Fibroblast of pulmonary artery (primary cell): ENCODE data around the gene NRG2.

Source experiments
- DNase-seq: peaks from one replicate; pipeline ENCODE4 v3.0.0-alpha.2; 2010; ENCODE audit warnings: low read depth
- H3K4me3 ChIP-seq: replicated peaks from 2 replicates; pipeline ENCODE4 v1.5.1; 2011; ENCODE audit warnings: low read depth, mild to moderate bottlenecking, control low read depth, low read length, moderate library complexity
- CTCF ChIP-seq: IDR thresholded peaks from 2 replicates; pipeline ENCODE4 v1.5.1; 2011; ENCODE audit warnings: mild to moderate bottlenecking, control low read depth, low read length, inconsistent platforms; ENCODE audit errors: missing control alignments

The NRG2 gene

GRCh38 chr5:139954462-139954861 is 88.6 kb downstream of the NRG2 start:
- no peak overlapping the region for H3K4me3 ChIP-seq
- no peak for DNase-seq
- no peak for TF ChIP-seq CTCF

DNA sequence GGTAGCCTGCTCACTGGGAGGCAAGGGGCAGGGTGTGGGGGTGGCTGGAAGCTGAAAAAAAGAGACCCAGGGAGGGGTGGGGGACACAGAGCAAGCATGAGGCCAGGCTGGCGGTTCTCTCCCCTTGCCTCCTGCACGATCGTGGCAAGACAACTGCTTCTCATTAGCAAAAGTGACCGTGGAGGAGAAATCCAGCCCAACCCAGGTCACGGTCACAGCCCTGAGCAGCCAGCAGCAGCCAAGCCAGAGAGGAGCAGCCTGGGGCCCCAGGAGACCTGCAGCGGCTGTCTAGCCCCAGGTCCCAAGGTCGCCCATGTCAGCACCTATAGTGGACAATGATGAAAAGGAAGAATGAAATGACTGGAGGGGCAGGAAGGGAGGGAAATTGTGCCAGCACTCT is 89.1 kb downstream of the NRG2 start:
- H3K4me3 ChIP-seq, result no peak overlapping the region
- DNase-seq, result no peak
- no peak for TF ChIP-seq CTCF

GRCh38 chr5:139952574-139952973 is 90.5 kb downstream of the NRG2 start:
- TF ChIP-seq CTCF, result no peak
- no peak overlapping the region for H3K4me3 ChIP-seq
- DNase-seq, result no peak

- TF ChIP-seq CTCF, result no peak
- no peak for DNase-seq
- no peak overlapping the region for H3K4me3 ChIP-seq
Measured at GRCh38 chr5:139951983-139952382, 91.1 kb downstream of the NRG2 start.

DNA sequence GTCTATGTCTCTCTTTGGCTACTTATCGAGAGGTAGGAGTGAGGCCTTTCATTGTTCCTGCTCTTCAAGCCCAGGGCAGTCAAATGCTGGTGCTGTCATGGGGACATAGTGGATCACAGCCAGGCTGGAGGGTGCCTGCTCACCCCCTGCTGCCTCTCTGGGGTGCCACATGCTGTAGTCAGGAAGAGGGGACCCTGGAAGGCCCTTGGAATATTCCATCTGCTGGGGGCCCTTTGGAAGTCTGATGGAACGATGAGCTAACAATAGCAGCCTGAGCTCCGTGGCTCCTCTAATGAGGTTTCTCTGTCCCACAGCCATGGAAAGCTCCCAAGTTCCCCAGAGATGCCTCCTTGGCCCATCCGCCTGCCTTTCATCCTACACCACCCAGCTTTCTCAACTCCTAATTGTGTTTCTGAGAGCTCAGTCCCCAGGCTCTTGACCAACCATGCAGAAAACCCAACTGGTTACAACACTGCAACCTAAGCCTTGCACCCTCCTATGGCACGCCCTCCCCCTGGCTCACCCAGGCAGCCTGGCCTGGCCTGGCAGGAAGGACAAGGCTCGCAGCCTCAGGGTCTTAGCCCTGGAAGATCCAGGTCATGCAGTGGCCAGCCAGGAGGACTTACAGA is 91.7 kb downstream of the NRG2 start:
- no peak for TF ChIP-seq CTCF
- no peak for DNase-seq
- no peak overlapping the region for H3K4me3 ChIP-seq

GRCh38 chr5:139950436-139950835 is 92.7 kb downstream of the NRG2 start:
- DNase-seq, result no peak
- H3K4me3 ChIP-seq, result no peak overlapping the region
- TF ChIP-seq CTCF, result no peak

DNA sequence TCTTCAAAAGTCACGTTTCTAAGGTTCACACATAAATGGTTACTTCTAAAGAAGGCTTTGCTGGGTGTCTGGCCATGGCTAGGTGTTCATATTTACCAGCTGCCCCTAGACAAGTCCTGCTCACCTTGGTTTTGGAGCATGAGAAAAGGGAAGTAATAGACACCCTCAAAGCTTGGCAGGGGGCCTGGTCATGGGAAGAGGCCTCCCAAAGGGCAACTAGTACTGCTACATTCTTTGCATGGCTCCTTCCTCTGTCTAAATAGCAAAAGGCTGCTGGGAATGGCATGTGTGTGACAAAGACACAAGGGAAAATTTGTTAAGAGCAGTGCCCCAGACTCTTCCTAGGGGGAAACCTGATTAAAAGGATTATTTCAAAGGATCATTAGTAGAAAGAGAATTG is 93.4 kb downstream of the NRG2 start:
- no peak for TF ChIP-seq CTCF
- H3K4me3 ChIP-seq, result no peak overlapping the region
- DNase-seq, result no peak
